Activated effector memory CD4-positive, alpha-beta T cell treated with Interleukin-2 at 50 U/mL for 16 hours (primary cell): ENCODE data around the gene ITGA11.

Source experiments
- DNase-seq: peaks from one replicate; pipeline ENCODE4 v3.0.0-alpha.2; 2020

Gene ITGA11

DNA sequence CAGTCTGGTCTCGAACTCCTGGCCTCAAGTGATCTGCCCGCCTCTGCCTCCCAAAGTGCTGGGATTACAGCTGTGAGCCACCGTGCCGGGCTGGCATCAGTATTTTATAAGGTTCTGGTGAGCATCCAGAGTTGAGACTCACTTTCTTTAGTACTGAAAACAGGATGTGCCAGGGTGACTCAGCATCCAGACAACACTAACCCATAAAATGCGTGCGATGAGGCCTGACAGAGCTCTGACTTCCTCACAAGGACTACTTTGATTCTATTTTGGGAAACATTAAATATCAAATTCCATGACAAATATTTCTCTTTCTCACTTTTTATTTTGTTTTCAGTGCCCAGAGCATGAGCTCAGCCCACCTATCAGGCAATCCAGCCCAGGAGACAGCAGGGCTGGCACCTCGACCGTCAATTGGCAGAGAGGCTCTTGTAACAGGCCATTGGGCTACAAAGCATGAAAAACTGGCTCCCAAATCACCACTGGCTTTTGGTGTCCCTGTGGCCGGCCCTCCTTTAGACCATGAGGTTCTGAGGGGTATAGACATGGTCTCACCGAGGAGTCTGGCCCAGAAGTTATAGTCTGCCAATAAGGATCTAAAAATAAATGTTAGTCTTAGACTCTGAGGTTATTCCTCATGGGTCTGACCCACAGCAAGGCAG lies 79.4 kb downstream of the ITGA11 start:
- DNase-seq: no peak

DNA sequence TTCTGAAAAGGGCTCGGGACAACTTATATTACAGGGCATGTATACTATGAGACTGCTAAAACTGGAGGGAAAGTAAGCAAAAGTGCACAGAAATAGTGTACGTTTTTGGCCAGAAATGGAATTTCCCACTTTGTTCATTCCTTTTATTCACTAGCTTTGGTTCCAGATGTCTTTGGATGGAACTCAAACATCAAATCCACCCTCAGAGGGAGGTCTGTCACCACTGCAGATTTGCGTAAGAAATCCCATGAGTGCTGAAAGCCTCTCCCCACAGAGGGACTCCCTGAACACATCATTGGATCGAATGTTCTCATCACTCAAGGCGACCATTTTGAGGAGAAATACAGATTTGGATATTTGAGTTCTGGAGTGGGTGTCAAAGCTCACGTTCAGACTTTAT lies 82.8 kb downstream of the ITGA11 start:
- no peak for DNase-seq

DNA sequence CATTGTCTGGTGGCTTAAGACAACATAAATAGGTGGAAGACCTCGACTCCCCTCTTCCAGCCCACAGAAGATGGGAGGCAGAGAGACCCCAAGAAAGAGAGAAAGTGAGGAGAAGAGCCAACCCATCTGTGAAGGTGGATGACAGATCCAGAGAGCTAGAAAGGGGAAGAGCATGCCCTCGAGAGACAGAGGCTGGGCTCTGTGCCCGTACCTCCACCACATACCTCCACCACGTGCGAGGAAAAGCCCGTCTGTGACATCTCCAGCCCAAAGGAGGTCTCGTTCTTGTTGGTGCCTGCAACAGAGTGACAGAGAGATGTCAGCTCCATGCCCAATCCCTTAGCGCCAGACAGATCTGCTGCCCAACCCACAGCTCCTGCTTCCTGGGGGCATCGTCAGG lies 83.4 kb downstream of the ITGA11 start:
- DNase-seq: no peak

DNA sequence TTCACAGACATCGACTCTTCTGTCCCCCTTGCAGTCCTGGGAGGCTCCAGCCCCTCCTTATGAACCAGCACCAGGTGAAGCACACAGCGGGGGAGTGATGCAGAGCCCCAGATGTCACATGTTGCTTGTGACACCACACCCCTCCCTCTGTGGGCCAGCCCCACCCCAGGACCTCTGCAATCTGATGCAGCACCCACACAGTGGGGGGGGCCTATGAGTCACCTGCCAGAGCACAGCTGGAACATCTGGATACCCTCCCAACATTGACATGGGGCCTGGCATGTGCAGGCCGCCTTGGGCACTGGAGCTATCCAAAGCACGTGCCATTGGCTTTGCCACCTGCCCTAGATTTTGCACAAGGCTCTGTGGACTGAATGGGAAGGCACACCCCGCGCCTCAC lies 83.9 kb downstream of the ITGA11 start:
- no peak for DNase-seq

DNA sequence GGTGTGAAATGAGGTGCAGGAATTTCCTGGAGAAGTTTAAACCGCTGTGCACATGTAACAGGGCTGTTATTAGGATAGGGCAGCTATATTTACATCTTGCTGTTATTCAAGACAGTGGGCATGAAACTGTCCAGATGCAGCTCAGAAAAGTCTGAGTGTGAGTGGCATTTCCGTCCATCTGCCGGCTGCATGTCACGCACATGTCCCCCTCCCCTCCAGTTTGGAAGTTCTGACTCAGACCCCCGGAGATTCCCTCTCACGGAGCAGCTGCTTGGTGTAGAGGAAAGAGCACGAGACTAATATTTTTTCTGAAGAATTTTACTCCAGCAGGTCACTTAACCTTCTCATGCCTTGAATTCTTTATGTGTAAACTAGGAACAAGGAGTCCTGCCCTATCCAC lies 84.6 kb downstream of the ITGA11 start:
- no peak for DNase-seq

DNA sequence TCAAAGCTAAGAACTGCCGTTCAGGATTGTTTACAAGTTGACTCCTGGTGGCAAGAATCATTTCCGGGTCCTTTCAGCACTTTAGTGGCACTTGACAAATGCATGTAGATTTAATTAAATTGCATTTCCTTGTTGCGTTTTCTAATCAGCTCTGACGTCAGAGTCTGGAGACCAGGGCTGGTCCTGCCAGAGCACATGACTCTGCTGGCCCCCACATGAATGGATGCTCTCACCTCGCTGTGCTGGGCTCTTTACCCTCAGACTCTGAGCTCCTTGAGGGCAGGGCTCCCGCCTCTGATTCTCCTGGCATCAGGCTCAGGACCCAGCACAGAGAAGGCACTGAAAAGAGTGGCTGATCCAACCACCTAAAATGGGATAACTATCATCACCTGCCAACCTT lies 85.0 kb downstream of the ITGA11 start:
- DNase-seq: no peak

DNA sequence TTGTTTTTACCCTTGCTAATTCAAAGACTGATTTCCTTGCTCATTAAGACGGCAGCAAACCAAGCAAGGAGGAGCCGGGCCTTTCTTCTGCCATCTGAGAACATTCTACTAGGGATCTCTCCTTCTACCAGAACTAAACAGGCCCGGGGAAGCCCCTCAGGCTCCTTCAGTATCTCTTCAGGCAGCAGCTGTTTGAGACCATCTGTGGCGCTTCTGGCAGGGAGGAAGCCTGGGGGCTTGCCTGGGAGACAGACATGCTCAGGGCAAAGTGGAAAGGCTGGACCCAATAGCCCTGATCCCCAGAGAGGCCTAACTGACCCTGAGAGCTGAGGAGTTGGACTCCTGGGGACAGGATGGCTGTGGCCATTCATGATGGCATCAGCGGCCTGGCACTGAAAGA lies 86.5 kb downstream of the ITGA11 start:
- DNase-seq: no peak

DNA sequence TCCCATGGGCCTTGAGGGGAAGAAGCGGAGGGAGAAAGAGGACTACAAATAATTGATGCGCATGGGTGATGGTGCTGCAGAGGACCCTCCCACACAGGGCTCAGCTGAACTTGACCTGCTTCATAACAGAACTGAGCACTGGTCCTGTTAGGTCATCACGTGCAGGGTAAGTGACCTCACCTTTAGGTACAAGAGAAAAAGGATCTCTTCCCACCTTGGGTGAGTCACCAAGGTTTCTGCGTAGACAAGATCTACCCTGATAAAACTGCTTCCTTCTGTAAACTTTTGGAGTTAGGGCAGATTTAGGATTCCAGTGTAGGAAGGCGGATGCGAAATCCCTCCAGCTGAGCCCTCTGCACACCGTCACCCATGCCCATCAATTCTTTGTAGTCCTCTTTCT lies 87.4 kb downstream of the ITGA11 start:
- no peak for DNase-seq

DNA sequence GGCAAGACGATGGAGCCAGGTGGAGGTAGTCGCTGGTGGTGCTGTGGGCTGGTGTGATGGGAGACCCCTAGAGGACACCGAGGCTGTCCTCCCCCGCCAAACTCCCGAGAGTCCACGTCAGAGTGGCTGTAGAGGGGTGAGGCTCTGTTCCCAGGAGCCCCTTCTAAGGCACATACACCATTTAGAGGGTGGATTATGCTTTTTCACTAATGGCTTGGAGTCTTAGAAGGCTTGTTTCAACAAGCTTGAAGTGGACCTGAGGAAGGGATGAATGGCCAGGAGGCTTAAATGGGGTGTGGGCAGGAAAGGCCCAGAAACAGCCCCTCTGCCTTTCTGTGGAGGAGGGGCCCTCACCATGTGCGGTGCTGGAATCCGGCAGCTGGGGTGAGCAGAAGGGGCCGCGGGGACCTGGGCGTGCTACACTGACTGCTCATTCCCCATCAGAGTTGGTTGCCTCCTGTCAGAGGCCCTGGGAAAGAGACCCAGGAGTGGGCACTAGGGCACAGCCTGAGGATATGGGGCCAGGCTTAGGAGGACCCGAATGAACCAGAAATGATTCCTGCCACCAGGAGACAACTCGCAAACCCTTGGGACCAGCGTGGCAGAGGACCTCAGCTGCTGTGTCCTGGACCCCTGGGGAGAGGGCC lies 88.3 kb downstream of the ITGA11 start:
- DNase-seq: no peak

DNA sequence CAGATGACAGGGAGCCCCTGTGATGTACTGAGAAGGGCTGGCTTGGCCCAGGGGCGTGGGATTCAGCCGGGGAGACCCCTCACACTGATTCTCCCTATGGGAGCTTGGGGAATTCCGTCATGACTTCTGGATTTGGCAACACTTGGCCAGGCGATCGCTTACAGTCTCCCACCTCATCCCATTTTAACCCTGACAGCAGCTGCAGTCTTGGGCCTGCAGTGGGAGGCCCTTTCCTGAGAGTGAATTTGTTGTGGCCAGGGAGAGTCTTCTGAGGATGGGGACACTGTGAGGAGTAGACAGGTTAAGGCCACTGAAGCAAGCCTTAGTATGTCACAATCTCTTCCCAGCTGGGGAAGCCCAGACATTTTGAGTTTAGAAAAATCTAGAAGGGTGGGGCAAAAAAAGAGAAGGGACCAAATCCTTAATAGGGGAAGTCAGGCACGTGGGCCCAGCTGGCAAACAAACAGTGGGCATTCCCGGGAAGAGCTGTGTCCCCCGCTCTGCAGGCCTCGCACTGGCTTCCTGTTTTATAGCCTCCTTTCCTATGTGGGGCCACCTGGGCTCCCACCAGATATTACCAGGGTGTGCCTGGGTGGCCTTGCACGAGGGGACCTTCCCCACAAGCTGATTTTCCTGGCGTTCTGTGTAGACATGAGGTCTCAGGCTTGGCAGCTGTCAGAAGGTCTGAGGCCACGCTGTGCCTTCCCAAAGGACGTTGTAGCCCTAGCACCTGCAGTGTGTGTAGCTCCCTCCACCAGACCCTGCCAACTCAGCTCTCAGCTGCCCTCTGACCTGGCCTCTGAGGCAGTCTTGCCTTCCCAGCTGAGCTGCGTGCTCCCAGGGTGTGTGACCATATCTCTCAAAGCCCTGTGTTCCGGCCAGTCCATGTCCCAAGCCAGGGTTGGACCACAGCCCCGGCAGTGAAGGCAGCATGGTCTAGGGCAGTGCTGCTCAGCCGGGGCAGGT lies 89.9 kb downstream of the ITGA11 start:
- DNase-seq: no peak

DNA sequence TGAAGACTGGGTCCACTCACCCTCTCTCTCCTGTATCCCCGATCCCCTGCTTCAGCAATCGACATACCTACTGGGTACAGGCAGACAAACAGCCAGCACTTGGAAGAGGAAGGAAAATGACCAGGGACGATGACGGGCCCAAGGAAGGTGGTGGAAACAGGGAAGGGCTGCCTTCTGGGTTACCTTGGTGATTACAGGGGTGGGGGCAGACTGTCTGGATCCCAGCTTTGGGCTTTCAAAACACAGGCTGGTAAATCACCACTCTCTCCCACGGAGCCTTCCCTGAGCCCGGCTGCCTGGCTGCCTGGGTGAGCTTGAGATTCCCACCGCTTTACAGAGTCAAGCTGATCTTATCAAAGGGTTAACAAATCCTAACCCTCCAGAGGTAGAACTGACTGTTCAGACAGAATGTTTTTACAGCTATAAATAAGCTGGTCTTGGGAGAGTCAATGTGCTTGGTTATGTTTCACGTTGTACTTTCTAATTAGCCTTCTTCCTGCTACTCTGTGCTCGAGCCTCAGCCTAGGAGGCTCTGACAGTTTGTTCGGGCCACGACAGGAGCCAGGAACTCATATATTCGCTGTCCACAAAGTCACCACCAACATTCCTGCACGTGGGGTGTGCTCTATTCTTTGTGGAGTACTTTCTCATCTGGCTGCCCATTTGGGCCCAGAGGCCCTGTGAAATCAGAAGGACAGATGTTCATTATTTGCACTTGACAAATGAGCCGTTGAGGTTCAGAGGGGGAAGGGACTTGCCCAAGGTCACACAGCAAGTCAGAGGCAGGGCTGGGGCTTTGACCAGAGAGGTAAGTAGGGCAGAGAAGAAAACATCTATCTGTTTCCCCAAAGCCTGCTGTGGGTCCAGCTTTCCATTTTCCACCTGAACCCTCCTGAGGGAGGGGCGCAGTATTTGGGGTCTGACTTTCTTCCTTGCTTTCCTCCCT lies 91.0 kb downstream of the ITGA11 start:
- no peak for DNase-seq

DNA sequence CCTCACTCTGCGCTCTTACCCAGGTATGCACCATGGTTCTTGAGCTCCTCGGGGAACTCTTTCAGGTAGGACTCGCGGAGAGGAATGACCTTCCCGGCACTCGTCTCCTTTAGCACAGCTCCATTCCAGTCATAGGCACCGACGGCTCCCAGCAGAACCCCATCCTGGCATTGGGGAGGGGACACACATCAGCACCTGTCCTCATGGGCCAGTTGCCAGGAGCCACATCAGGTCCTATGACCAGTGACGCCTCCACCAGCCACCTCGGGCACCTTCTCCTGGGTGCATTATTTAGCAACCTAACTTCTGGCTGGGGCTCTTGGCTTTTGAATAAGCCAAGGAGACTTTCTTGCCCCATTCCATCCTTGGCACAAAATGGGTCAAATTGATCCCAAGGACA lies 92.5 kb downstream of the ITGA11 start:
- no peak for DNase-seq

DNA sequence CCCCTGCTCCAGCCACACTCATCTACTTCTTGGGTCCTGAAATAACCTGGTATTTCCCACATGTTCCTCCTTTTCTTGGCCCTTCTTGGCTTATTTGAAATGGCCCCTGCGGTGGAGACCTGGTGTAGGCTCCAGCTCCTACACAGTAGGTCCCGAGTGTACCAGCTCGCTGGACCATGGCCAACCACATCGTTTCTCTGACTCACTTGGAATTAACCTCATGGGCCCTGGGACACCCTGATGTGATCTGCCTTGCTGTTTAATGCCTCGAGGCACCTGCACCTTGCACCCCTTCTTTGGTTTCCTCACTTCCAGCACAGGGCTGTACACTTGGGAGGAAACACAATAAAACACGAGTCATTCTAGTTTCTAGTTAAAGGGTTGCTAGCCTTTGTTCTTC lies 94.1 kb downstream of the ITGA11 start:
- no peak for DNase-seq

DNA sequence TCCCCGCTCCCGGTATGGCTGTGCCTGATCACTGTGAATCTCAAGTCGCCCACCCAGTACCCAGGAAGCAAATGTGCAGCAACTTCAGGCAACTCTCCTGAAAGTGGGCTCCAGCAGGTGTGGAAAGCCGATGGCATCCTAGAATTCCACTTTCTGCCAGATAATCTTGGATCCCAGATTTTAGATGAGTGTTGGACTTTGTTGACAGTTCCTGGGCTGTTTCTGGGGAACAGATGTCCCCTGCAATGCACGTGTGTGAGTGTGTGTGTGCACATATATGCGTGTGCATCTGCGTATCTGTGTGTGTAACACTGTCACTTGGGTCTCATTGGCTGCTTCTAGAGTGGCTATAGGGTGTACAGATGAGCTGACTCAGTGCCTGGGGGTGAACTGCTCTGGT lies 95.4 kb downstream of the ITGA11 start:
- DNase-seq: no peak

DNA sequence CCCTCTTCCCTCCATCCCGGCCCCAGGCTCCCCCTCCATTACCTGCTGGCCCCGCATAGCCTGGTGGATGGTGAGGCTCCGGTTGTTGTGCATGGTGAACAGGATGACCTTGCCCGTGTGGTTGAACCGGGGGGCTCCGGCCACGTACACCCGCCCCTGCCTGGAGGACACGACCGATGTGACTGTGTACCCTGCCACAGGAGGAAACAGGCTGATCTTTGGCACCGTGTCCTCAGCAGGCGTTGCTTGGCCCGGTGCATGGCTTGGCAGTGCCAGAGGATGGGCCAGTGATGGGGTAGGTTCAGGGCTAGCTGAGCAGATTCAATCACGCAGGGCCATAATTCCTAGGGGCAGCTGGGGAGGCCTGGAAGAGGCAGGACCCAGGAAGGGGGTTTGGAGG lies 96.3 kb downstream of the ITGA11 start:
- DNase-seq: no peak

DNA sequence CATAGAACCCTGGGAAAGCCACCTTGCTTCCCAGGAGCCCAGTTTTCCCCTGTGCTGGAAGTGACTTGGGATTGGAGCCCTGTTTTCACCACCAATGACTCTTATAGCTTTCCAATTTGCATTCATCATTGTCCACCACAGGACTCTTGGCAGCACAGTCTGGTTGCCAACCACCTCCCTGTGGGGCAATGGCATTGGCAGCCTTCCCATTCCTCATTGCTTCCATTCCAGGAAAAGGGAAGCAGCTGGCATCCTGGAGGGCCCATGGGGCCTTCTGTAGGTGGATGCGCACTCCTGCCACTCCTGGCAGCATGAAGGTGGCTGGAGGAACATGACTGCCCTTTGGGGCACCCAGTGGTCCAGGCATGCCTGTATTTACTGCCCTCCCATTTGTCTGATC lies 96.7 kb downstream of the ITGA11 start:
- DNase-seq: no peak

DNA sequence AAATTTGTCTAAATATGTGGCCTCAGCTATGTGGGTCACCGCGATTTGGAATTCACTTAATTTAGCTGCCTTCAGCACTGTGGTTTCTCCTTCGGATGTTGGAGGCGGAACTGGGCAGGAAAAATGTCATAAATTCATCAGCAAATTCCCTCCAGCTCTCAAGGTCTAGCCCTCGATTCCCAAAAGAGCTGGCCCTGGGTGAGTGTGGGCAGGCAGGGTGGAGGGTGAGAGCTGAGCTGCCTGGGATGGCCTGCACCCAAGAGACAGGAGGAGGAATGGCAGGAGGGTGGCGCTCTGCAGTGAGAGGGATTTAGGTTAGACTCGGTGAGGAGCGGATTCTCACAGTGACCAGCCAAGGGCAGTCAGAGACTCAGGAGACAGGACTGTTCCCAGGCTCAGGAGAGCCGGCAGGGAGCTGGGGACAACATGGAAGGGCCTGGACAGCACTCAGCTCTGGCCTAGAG lies 97.3 kb downstream of the ITGA11 start:
- DNase-seq: no peak

DNA sequence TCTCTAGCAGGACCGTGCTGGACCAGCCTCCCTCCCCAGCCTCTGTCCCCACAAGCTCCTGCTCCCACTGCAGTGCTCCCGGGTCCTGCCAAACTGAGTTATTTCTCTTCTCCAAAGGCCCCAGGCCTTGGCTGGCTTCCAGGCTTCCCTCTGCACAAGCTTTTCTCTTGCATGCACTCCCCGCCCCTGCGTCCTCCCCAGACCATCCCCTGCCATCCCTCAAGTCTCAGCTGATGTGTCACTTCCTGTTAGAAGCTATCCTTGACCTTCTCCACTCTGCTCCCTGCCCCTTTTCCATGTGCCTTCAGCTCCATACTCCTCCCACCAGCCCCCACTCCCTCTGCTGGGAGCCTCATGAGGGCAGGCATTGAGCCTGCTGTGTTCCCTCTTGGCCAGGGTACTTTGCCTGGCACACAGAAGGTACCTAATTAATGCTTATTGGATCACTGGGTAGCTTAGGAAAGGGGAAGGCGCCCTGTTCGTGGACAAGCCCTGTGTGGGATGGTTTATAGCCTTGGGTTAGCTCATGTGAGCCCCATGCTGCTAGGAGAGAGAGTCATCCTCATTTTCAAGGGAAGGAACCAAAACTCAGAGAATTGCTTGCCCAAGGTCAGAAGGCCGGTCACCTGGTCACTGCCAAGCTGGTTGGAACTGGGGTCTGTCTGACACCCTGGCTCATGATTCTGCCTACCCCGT lies 98.0 kb downstream of the ITGA11 start:
- DNase-seq: no peak

DNA sequence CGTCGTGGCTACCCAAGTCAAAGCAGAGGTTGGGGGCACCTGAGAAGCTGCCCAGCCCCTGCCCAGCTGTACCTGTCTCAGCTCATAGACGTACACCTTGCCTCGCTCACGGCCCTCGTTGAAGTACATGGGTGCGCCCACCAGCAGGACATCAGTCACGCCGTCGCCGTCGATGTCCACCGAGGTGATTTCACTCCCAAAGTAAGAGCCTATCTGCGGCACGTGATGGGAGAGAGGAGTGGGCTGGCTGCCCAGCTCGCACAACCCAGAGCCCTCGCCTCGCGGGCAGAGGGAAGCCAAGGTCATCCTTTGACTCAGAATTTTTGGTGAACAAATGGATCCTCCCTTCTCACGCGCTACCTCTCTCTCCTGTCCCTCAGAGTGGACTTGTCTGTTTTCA lies 99.7 kb downstream of the ITGA11 start:
- DNase-seq: no peak

DNA sequence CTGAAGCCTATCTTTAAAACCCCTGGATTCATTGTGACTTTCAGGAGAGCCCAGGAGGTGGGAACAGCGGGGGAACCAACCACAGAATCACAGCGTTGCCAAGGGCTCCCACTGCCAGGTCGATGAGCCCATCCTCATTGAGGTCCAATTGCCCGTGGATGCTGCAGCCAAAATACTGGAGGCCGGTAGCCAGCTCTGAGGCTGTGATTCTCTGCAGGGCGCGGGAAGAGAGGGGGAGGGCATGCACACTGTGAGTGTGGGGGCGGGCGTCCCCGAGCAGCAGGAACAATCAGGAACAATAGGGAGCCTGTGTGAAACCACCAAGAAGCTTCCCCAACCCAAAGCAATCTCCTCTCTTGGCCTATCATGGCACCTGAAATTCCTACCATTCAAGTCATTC lies 101.1 kb downstream of the ITGA11 start:
- DNase-seq: no peak

DNA sequence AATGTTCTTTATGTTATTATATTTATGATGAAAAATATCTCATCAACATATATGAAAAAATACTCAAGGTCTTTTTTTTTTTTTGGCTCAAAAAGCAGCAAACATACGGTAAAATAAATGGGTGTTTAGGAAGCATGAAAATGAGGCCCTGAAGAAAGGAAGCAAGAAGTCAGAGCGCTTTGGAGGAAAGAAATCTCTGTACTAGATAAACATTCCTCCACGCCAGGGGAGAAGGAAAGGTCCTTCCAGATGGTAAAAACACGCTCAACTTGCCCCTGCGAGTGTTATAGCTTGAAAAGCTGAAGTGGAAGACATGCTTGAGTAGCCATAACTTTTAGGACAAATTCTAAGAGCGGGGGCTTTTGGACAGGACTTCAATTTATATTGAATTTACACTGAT lies 101.5 kb downstream of the ITGA11 start:
- no peak for DNase-seq

DNA sequence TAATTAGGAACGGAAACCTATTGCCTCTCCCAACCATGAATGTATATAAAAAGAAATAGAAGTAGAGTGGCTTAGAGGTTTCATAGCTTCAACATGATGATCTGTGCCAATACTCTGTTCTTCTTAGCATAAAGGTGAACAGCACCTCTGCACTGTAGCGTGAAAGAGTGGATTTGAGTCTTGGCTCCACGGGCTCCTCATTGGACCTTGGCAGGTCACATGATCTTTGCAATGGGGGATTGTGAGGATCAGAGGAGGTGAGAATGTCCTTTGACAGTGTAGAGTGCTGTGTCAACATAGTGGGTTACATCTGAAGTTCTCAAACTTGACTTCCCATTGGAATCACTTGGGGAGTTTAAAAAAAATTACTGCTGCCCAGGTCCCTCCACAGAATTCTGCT lies 103.0 kb downstream of the ITGA11 start:
- DNase-seq: no peak
